NCI-H128 (cell line): Measurements from ENCODE around the gene MARCHF9.

Source experiments
- DNase-seq: peaks from one replicate; lab custom pipeline; 2025; ENCODE audit not compliant: unreplicated experiment; lab: John Stamatoyannopoulos, UW

Gene MARCHF9

DNA sequence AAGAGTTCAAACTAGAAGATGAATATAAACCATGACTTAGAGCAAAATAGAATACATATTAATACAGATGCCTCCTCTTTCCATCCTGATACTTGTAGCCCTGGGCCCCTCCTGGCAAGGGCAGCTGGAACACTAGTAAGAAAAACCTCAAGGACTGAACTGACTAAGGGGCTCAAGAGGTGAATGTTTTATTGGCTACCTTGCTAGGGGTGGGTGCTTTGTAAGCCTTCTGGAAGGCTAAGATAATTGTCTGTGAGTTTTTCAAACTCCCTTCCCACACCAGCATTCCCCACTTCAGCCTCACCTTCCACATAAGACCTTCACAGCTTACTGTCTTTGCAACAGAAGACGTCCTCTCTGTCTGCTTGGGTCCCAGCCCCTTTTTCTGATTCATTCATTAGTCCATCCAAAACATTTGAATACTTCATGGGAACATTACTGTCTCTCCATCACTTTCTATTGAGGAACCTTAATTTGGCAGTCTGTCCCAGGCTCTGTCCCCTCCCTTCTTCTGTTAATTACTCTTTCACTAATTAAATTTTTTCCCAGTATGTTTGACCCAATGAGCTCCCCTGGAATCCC is 1.1 kb upstream of the MARCHF9 start:
- DNase-seq: no peak

DNA sequence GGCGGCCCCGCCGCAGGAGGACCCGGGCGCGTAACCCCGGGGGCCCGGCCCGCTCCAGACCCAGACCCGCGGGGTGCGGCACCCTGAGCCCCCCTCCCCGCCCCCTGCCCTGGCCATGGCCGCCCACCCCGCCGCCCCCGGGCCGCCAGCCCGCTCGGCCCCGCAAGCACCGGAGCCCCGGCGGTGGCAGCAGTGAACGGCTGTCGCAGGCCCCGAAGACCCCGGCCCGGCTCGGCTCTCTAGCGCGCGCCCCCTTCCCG is 221 bp downstream of the MARCHF9 start:
- DNase-seq: no peak

DNA sequence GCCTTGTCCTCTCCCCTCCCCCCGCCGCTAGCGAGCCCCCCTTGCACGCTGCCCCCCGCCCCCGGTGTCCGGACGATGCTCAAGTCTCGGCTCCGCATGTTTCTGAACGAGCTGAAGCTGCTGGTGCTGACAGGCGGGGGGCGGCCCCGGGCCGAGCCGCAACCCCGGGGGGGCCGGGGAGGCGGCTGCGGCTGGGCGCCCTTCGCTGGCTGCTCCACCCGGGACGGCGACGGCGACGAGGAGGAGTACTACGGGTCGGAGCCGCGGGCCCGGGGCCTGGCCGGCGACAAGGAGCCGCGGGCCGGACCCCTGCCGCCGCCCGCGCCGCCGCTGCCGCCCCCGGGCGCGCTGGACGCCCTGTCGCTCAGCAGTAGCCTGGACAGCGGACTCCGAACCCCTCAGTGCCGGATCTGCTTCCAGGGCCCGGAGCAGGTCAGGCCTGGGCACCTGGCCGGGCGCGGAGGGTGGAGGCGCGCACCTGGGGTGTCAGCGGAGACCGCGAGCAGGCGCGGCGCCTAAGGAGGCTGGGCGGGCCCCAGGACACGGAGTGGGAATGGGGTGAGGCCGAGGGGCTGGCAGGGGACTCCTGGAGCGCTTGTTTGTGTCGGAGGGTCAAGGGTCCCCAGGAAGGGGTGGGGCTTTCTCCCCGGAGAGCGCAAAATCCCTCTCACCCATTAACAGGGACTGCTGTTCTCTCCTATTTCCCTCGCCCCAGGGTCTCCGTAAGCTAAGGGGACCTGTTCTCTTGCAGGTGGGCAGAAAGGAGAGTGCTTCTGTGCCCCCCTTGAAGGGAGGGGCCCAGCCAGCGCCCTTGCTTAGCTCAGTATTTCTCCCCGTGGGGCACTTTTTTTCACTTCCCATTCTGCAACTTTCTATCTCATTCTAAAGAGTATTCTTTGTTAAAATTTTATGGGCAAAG is 810 bp downstream of the MARCHF9 start:
- DNase-seq: no peak

DNA sequence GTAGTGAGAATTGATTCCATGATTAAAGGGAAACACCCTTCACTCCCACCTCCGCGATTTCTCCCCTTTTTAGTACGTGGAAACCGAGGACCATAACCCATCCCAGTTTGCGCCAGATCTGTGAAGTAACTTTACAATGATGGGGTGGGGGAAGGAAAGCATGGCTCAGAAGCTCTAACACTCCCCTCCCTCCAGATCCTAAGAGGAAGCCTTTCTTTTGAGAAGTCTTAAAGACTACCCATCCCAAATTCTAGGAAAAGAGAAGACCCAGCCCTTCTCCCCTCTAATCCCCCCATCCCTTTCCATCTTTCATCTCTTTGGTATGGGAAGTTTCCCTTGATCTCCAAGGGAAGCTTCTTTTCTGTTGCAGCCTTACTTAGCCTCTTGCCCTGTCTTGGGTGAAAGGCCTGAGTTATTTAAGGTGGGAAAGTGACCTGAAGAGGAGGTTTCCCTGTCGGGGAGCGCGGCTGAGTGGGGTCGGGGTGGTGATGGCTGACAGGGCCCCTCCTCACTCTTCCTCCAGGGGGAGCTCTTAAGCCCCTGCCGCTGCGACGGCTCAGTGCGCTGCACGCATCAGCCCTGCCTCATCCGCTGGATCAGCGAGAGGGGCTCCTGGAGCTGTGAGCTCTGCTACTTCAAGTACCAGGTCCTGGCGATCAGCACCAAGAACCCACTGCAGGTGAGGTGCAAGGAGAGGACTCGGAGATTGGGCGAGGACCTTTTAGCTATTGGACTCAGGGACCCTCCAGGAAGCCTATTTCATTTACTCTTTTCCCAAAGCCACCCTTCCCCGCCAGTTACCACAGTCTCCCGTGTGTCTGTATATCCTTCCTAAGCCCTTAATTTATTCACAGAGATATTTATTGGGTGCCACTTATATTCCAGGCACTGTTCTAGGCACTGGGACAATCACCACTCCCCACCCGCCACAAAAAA is 1.8 kb downstream of the MARCHF9 start:
- no peak for DNase-seq

DNA sequence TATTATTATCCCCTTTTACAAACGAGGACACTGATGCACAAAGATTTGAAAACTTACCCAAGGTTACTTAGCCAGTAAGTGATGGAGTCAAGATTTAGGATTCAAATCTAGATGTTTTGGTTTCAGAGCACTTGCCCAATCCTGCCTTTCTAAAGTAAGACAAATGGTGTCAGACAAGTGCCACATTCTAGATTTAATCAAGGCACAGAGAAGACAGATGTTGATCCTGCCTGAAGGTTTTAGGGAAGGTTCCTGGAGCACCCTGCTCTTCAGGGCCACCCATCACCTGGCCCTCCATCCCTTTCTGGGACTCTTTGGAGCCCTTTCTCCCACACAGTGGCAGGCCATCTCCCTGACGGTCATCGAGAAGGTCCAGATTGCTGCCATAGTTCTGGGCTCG is 2.9 kb downstream of the MARCHF9 start:
- DNase-seq: no peak

DNA sequence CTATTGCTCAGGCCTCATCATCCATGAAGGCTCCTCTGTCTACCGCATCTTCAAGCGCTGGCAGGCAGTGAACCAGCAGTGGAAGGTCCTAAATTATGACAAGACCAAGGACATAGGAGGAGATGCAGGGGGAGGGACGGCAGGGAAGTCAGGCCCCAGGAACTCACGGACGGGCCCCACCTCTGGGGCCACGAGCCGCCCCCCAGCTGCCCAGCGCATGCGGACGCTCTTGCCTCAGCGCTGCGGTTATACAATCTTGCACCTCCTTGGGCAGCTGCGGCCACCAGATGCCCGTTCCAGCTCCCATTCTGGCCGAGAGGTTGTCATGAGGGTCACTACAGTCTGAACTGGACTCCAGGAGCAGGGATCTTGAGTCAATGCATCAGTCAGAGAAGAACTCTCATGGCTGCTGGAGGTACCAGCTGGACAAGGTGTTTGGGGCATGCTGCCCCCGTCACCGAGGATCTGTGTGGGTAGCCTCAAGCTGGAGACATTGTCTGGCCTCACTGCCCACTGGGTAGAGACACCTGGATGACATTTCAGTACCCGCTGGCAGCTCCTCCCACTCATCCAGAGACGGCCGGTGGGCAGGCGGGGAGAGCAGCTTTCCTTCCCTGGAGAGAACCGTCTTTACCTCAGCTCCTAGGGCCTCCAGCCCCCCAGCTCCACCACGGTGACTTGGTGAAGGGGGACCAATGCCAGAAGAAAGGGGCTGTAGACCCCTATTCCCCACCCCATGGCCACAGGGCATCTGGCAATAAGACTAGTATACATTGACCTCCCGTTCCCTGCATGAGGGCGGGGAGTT is 3.9 kb downstream of the MARCHF9 start:
- DNase-seq: no peak

DNA sequence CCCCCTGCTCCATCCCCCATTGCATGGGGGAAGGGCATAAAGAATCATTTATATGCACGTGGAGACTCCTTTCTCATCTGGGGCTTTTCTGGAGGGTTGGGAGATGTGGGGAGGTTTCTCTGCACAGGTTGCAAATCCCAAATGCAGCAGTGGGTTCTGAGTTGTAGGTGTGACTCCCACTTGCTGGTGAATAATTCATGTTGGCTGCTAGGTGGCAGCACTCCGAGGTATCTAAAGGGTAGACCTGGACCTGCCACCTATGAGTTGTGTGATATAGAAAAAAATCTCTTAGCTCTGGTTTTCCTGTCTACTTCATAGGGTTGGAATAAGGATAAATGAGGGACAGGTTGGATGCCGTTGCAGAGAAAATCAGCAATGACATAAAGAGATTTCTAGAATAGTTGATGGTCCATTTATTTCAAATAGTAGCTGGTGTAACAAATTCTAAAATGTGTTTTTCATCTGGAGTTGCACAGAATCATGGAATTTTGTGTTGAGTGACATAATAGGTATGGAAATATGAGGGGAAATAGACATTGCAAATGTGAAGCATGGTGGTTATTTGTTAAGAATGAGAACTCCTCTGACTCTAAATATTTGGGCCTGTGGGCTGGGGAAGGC is 4.6 kb downstream of the MARCHF9 start:
- DNase-seq: no peak

DNA sequence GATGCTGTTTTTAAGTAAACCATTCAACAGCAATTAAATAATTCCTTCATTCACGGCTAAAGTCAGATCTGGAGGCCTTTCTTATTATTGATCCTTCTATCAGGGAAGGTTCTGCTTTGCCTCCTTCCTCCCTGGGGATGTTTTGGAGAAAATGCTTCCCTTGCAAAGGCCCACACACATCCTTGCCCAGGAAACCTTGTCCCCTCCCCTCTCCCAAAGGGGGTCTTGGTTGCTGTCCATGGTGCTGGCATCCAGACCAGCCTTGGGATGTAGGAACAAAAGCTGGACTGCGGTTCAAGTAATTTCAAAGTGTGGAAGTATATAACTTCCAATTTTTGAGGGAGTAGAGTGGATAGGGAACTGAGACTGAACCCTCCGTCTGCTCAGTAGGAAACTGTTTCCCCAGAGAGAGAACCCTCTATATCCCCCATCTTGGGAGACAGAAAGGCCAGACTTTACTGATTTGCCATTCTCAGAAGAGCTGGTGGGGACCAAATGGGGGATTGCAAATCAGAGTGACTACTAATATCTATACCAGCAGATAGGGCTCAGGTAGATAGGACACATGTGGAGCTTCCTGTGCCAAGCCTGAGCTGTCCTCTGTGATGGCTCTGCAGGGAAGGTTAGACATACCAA is 5.6 kb downstream of the MARCHF9 start:
- no peak for DNase-seq

DNA sequence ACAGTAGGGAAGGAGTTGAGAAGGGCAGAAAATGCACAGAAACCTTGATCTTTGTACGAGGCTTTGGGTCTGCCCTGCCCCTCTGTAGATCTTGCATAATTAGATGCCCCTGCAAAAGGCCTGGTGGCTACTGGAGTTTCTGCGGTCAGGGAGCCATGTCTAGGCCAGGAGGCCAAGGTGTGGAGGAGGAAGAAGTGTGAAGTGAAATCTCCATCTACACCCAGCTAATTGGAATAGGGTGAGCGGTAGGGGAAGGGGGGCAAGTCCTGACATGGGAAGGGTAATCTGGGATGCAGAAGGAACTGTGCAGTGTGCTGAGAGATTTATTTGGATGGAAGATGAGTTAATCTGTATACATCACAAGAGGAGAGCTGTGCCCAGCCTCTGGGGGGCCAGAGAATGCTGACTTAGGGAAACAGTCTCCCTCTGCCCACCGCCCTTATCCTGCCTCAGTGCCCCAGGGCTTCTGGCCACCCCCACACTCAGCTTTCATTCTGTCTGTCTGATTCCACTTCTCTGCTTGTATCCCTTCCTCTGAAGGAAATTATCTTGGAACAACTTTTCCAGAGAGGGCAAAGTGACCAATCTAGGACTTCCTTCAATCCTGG is 6.6 kb downstream of the MARCHF9 start:
- DNase-seq: no peak

DNA sequence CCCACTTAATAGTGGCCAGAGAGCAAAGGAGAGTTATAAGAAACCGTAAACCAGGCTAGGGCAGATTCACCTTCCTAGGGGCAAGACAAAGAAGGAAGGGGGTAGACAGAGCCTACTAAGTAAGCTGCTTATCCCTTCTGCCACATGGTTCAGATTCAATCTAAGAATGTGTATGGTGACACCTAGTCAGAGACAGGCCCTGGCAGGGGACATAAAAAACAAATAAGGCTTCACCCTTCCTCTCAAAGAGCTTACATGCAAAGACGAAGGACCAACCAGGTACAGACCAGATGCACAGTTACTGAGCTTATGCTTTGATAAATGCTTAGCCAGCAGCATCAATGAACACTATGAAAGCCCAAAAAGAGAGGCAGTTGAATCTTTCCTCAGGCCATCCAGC is 7.6 kb downstream of the MARCHF9 start:
- no peak for DNase-seq

DNA sequence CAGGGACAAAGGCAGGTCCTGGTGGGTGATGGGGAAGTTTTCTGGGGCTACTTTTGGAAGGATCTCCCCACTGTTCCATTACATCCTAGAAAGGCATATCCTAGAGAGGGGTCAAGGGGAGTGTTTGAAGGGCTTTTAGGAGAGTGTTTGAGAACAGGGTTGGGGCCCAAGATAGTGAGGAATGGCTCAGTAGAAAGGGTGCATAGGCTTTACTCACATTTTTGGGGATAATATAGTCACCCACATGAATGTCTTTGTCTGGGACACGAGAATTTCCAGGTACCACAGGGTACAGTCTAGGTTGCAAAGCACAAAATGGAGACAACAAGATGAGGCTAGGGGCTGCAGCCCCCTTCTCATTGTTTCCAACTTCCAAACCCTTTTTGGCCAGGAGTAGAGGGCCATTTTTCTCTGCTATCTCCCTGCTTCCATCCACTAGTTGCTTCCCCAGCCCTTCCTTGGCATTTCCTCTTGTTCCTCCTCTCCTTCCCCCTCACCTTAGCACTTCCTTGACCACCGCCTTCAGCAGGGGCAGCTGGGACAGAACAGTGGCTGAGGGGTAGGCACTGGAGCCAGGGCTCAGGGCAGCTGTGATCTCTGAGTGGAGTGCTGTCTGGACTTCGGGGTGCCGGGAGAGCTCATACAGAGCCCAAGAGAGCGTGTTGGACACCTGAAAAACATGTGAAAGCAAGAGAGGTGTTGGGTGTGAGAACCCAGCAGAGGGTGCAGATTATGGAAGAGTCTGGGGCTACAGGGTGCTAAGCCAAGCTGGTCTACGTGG is 9.2 kb downstream of the MARCHF9 start:
- no peak for DNase-seq

DNA sequence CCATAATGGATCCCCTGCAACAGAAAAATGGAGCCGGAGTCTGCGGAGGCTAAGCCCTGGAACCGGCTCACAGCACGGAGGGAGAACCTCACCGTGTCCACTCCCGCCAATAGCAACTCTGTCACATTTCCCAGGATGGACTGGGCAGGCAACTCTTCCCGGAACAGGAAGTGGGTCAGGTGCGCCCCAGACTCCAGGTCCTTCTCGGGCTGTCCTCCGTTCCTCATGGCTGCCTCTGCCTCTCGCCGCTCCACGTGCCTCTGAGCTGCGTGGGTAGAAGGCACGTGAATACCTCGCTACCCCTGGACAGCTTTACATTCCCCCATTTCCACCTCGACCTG is 9.7 kb downstream of the MARCHF9 start:
- DNase-seq: no peak

DNA sequence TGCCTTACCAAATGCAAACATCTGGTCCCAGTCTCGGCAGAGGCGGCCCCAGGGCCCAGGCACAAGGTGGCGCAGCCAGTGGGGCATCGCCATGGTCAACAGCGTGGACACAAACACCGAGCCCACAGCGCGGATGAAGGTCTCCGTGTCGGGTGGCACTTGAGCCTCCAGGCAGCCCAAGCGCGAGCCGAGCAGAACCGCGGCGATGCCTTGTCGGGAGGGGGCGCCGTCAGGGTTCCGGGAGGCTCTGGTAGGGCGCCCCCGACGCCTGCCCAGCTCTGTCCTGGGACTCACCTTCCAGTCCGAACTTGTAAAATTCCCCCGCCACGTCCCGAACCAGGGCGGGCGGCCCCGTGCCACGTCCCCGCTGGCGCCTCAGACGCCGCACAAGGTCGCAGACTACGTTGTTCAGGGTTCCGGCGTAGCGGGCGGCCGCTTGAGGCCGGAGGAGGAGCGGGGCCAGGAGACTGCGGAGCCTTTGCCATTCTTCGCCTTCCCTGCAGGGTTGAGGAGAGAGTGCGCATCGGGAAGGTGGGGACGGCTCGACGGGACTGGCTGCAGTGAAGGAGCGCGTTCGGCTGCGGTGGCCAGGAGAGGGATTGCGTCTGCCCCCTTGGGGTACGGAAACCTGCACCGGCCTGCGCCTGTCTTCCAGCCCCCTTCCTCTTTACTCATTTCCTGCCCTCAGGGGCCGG is 10.2 kb downstream of the MARCHF9 start:
- DNase-seq: no peak

DNA sequence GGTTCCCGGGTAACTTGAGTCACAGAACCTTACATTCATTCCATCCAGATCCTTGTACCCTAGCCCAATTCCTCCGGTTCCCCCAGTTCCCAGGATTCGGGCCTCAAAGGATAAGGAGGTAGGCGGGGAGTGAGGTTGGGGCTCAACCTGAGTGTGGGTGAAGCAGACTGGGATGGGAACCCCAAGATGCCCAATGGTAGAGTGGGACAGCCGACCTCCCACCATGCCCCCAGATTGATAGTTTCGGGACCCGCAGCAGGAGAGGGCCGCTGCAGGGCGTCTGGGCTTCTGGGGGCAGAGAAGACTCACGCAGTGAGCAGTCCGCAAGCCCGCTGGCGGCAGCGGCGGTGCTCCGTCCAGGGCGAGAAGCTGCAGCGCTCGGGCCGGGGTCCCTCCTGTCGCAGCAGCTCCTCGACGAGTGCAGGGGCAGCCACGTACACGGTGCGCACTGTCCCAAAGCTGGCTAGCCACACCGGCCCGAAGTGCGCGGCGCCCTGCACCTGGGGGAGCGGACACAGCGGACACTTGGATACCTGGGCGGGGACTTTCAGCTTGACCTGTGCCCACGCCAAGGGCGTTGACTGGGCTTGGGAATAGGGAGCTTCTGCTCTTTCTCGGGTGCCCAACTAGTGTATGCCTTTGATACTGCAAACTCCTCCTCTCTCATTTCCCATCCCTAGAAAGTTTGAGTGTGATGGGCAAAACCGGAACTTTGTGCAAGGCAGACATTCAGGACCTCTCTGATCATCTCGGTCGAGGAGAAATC is 11.0 kb downstream of the MARCHF9 start:
- DNase-seq: no peak

DNA sequence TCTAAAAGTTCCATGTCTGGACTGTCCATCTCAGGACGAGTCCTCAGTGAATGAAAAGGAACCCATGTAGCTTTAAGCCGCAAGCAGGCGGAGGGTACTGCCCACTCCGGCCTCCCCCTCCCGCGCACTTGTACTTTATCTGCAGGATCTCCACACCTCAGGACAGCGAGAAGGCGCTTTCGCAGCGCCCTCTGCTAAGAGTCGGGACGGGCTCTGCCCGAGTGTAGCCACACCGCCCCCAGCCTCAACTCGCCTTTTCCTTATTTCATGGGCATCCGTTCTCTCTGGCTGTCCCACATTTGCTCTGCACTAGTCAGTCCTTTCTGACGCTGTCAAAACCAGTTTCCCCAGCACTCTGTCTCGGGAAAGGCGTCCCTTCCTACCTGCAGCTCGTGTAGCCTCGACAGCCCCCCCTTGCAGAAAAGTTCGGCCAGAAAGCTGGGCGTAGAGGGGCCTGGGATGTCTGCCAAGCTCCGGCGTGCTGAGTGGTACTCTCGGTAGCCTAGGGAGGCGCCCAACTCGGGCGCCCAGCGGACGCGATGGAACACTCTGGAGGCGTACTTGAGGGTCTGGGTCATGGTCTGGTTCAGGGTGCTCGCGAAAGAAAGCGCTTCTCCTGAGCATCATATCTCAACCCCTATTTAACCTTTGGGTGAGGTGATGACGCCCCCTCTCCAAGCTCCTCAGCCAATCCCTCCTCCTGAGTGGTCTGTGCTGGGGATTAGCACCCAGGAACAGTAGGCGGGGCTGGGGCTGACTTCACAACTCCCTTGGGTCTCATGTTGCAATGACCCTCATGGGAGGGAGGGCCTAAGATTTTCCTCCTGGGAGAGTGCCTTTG is 11.8 kb downstream of the MARCHF9 start, which contains the start of gene CYP27B1:
Gene CYP27B1, minus strand, starts transcription at position 615 of the 841 bp plus-strand sequence. Its CDS starts 37 bp downstream, at position 578.
- DNase-seq: no peak

DNA sequence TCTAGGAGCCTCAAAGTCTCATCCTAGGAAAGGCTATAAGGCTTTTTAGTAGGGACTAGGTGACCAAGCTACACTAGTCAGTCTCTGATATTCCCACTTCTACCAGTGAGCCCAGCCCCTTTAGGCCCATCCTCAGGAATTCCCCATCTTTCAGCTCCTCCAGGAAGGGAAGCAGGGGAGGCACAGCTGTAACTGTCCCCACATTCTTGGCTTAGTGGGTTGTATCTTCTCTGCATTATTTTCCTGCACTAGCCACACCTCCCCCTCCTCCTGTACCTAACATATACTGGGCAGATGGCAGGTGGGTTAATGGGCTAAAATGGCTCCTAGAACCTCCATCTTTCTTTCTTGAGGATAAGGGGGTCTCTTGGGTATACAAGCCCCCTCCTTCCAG is 12.4 kb downstream of the MARCHF9 start:
- DNase-seq: no peak

DNA sequence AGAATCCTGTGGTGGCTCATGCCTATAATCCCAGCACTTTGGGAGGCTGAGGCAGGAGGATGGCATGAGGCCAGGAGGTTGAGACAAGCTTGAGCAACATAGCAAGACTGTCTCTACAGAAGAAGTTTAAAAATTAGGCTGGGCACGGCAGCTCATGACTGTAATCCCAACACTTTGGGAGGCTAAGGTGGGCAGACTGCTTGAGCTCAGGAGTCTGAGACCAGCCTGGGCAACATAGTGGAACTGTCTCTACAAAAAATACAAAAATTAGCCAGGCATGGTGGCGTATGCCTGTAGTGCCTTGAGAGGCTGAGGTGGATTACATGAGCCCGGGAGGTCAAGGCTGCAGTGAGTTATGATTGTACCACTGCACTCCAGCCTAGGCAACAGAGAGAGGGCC is 13.0 kb downstream of the MARCHF9 start:
- DNase-seq: no peak
